NCI-H345 treated with DMSO at 0.1 percent for 48 hours (cell line): Measurements from ENCODE around the gene ARMC3.
"Not testable (repeated sequence)": the region's sequence is repeated elsewhere in the genome, so short reads cannot be mapped to it uniquely, and the experiment has no call there.

ENCODE experiments used
- DNase-seq: peaks from one replicate; lab custom pipeline; 2025; ENCODE audit not compliant: unreplicated experiment; lab: John Stamatoyannopoulos, UW

Gene ARMC3

DNA sequence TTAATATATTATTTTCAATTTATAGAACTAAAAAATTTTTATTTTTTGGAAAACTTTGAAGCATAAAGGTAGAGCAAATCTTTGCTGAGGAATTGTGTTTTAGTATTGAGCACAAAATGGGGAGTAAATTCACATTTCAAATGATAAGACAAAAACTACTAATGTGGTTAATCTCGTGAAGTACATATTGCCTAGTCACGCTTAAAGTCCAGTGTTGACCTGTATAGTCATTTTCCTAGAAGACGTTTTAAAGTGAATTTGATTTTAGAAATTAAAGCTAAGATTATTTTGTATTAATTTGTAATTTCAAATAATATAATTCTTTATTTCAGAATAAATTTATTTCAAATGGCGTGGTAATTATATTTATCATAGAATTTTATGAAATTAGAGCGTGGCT, 110.3 kb downstream of the ARMC3 start:
- DNase-seq, result no peak

DNA sequence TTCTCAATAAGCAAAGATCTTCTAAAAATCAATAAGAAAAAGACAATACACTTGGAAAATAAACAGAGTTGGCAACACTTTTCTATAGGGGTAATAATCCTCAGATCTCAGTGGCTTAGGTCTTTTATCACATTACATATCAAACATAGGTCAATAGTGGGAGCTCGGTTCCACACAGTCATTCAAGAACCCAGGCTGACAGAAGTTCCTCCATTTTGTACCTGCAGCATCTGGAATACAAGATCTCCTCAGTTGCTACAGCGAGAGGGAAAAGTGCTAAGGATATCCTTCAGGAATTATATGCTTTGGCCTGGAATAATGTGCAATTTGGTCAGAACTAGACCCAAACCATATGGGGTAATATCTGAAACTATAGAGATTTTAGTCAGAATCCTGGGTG, 112.1 kb downstream of the ARMC3 start:
- no peak for DNase-seq

DNA sequence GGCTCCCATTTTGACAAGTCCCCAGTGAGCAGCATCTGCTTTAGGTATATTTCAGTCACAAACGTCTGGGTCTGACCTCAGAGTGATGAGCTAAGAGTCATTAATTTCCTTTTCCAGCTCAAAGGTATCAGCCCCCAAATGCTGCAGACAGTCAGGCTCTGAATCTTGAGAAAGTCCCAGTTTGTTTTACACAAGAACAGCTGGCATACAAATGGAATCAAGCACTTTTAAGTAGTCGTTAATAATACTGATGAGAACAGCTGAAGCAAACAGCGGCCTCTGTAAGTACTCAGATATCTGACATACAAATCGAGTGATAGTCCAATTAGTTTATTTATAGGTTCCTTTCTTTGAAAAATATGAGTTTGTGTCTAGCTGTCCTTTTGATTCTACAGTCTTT, 118.2 kb downstream of the ARMC3 start:
- no peak for DNase-seq

DNA sequence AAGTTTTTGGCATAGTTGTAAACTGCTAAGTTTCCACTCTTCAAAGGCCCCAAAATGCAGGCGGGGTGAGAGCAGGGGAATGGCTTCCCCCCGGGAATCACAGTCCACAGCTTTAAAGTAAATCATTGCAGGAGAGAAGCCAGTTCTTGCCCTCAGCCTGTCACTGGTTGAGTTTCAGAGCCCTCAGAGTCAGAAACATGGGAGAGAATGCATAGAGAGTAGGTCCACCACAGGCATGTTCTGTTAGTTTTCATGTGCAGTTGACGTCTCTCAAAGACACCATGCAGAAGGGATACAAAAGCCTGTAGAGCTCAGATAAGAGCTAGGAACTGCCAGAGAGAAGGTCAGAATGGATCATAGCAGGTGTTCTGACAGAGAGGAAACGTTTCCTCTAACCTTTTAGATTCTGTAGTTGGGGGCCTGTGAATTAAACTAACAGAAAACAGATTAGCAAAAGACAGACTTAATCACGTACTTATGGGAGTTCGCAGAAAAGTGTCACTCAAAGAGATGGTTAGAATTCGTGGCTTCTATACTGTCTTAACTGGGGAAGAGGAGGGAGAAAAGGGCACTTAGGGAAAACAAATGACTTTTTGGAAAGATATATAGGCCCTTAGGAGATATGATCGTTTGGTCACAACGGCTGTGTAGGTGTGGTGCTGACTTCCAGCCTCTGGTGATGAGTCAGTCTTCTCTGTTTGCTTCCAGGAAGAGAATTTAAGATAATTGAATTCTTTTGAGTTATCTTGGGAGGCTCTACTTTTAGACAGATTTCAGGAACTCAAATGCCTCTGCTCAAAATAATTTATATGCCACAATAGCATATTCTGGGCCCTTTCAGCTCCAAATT, 119.6 kb downstream of the ARMC3 start:
- DNase-seq, result no peak

DNA sequence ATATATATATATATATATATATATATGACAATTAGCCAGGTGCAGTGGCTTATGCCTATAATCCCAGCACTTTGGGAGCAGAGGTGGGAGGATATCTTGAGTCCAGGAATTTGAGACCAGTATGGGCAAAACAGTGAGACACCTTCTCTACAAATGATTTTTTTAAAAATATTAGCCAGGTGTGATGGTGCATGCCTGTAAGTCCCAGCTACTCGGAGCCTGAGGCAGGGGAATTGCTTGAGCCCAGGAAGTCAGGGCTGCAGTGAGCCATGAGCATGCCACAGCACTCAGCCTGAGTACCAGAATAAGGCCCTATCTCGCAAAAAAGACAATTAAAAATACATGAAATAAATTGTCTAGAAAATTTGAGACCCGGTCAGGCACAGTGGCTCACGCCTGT, 120.3 kb downstream of the ARMC3 start:
- DNase-seq, result no peak

DNA sequence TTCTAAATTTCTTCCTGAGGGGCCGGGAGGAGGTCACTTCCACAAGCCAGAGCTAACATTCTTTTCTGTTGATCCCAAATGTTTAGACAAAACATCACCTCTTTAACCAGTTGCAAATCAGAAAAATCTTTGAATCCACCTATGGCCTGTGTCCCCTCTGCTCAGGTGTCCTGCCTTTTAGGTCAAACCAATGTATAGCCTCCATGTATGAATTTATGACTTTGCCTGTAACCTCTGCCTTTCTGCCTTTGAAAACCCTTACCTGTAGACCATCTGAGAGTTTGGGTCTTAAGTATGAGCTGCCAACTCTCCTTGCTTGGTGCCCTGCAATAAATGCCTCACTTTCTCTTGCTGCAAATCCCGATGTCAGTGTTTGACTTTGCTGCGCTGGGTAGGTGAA, 123.4 kb downstream of the ARMC3 start:
- no peak for DNase-seq

DNA sequence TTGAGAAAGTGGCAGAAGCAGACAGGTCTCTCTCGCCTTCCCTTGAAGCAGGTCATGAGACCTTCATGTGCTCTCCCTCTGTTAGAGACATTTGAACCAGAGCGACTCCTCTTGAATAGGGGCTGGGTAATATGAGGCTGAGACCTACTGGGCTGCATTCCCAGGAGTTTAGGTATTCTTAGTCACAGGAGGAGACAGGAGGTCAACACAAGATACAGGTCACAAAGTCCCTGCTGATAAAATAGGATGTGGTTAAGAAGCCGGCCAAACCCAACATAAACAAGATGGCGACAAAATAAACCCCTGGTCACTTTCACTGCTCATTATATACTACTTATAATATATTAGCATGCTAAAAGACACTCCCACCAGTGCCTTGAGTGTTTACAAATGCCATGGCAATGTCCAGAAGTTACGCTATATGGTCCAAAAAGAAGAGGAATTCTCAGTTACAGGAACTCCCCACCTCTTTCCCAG, 124.0 kb downstream of the ARMC3 start:
- no peak for DNase-seq

DNA sequence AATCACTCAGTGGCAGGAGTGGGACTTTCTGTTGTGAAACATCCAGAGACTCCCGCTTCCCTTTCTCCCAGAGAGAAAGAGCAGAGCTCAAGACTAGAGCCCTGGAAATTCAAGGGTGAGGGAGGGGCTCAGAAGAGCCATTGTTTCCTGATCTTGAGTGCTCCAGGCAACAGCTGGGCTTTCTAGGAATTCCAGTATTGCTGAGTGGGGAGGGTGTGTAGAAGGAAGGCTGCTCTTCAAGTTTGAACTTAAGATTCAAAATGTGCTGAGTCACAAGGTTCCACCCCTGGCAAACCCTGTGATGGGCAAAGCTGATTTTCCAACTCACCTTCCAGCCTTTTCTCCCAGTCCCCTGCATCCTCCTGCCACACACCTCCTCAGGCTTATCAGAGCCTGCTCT, 125.2 kb downstream of the ARMC3 start:
- DNase-seq, result no peak

DNA sequence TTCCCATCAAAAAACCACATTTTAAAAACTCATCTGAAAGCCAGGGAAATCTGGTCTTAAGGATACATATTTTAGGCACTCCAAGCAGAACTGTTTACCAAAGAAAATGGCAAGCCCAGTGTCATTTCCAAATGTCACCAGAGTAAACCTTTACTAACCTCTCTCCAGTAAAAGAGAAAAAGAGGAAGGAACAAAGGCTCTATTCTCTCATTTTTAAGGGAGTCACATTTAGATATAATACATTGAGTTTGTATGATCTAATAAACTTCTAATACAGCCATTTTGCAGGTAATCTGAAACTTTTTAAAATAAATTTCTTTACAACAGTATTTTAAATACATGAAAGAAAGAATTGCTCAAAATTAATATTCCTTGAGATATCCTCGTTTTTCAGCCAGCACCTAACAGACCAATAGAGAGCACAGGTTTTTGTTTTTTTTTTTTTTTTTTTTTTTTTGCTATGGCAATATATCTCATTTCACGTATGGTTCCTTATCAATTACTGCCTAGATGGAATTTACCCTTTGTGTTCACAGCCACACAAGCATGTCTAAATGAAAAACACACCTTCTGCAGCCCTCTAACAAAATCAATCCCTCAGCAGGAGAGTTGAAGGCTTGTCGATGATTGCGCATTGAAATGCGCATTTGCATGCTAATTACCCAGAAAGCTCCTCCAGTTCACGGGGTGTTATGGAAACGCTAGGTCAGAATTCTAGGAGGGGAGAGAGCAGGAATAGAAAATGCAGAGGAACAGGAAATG, 127.8 kb downstream of the ARMC3 start:
- DNase-seq, result no peak

DNA sequence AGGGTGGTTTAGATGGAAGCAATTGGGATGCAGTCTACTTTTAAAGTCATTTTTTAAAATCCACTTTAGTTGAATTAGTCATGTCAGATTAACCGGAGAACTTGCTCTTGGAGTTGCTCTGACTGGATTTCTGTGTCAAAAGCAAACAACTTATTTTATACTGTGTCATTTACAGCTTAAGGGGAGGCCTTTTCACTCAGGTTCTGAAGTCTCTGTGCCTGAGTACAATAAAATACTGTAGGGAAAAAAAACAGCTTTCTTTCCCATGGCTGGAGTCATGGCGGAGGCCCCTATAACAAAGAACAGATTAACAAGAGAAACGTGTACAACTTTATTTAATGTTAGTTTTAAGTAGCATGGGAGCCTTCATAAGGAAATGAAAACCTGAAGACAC, 128.3 kb downstream of the ARMC3 start:
- no peak for DNase-seq

DNA sequence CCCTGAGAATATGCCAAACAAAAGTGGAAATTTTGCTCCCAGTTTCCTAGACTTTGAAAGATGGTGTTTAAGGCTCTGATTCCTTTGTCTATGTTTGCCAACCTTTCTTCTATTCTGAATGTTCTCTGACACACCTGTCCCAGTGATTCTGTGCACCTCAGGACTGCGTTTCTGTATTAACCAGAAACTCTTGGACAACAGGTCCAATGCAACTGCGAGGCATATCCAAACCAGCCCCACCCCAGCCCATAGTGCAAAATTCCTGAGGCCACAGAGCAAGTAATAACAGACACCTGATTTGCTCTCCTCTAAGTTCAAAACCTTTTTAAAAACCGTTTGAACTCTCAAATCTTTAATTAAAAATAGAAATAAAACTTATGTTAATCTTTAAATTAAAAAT, 130.5 kb downstream of the ARMC3 start:
- DNase-seq, result no peak

DNA sequence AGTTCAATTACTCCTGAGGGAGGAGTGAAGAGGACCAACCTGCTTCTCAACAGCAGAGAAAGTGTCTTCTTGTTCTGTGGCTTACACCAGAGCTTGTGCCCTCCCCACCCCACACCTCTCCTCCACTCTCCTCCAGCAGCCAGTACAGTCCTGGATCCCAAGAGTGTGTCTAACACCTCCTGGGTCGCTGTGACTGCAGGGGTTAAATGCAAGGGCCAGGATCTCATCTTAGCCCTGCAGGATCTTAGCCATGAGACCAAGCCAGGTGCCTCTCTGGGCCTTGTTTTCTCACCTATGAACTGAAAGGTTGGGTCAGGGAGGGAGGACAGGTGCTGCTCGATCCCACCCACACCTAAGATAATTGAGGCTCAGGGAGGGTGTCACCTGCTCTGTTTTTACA, 133.1 kb downstream of the ARMC3 start:
- no peak for DNase-seq

DNA sequence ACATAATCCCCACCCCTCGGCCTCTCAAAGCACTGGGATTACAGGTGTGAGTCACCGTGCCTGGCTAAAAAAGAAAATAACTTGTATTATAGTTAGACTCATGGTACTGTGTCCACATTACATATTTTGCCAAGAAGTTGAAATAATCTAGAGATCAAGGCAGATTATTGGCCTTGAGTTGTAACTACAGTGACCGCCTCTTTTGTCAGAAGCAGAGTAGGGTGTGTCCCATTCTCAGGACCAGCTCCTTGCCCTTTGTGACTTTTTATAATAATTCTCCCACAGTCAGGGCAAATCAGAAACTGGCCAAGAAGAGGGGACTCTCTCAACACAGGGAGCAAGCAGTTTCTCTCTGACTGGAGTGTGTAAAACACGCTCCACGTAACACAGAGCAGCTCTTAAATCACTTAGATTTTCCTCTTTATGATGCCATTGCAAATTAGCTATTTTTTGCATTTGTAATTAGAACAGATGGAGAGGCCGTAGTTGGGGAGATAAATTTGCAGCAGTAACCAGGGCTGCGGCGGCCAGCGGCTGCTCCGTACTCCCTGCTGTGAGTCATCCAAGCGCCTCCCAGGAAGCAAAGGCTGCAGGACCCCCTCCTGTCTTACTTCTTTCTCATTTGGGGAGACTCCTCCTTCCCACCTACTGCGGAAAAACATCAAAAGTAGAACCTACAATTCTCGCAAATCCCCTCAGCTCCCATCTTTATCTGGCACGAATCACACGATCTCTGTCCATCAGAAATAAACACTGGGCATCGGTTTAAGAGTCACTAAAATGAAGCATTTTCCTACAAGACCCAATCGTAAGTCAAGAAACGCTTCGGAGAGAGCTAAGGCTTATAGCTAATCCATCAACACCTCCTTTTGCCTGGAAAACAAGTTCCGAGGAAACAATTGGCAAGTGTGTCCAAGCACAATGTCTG, 135.5 kb downstream of the ARMC3 start:
- no peak for DNase-seq

DNA sequence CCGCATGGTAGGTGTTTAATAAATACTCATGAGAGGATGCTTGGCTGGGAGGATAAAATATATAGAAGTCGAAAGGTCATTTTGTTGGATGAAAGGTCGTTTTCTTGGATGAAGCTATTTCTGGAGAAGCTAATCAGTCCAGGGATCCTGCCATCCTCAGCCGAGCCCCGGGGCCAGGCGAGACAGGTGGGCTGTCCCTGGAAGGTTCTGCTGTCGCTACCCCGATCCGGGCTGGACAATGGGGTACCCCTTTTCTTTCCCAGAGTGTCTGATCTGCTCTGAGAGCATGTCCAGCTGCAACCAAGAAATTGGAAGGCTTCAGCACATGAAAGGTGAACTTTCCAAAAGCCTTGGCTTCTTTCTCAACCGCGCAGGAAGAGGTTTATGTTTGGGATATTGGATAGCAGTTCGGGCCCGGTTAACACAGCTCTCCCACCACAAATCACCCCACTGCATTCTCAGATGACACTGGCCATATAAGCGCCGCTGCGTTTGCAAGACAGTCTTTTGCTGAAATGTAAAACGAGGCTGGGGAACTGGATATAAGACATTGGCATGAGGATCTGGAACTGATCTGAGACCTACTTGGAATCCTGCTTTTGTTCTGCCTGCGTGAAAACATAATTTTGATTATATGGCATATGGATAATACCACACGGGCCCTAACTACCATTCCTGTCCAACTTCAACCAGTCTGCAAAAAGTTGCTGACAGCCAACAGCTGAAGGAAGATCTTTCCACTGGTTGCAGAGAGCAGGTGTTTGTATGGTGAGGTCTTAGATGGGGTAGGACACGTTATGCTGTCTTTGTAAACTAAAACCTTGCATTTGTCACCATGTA, 136.3 kb downstream of the ARMC3 start:
- DNase-seq, result no peak

DNA sequence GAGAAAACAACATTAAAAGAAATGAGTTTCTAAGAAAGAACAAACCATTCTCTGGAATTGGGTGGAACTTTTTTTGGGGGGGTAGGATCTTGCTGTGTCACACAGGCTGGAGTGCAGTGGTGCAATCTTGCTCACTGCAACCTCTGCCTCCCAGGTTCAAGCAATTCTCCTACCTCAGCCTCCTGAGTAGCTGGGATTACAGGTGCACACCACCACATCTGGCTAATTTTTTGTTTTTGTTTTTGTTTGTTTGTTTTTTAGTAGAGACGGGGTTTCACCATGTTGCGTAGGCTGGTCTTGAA, 136.9 kb downstream of the ARMC3 start:
- DNase-seq, result not testable (repeated sequence)

DNA sequence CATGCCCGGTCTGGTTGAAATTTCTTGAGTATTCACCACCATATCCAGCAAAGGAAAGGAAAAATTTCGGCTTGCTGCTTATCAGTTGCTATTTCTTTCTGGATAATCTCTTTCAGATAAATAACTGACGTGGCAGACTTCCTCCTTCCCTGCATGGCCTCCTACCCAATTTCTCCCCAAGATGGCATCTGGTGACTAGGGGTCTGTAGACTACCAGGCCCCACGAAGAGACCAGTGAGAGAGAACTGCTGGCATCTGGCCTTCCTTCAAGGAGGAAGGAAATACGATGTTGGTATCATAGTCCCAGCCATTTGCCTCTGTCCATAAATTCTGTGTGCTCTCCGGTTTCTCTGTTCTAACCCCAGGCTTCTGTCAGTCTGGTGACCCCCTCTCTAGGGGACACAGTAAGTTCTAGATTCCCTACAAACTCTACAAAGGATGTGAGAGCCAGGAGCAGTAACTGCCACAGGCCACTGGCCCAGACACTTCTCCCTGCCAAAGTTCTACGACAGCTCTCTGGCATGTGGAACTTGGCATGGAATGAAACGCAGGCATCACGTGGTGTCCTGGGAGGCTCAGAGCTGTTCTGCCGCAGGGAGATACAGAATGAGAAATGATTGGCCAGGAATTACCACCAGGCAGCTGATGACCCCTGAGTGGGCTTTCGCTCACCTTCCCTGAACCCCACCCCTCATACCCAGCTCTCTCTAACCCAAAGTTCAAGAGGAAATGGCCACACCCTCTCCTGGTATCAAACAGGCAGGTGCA, 137.5 kb downstream of the ARMC3 start:
- DNase-seq, result no peak

DNA sequence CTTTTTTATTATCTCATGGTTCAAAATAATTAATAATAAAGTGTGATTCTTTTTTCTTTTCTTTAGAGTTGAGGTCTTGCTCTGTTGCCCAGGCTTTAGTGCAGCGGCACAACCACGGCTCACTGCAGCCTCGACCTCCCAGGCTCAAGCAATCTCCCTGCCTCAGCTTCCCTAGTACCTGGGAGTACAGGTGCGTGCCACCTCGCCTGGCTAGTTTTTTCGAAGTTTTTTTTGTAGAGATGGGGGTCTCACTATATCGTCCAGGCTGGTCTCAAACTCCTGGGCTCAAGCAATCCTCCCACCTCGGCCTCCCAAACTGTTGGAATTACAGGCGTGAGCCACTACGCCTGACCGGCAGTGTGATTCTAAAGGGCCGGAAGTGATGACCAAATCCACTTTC, 139.5 kb downstream of the ARMC3 start:
- no peak for DNase-seq

DNA sequence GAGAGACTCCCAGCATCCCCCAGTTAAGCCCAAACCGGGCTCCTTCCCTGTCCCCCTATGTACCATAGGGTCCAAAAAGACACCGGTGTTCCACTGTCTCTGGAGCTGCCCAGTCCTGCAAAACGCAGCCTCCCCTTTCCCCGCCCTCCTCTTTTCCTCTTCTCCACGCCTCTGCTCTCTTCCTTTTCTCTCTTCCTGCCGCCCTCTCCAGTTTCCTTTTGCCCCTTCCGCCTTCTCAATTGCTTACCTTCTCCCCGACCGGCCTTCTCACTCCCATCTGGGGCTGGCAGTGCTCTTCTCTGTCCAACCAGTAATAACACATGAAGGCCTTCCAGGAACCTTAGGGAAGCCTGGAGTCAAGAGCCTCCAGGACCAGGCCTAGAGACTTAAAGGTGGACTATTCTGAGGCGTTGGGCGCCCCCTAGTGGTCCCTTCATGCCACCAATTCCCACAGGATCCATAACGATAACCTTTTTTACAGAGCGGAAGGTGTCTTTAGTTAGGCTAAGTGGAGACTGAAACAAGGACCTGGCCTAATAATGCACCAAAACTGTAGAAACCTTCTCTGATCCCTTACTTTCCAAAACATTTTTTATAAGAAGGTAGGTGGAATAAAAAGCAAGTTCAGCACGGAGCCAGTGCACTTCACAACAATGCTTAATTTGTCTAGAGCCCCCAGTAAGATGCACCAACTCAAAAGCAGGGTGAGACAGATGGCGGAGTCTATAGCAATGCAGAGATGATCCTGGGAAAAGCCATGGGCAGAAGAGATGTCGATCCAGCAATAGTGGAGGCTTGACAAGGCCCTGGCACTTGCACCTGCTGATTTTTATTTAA, 140.3 kb downstream of the ARMC3 start:
- DNase-seq, result peak; percentile 48
